ENCODE results near the gene SPATA31D1.
"Not testable (repeated sequence)": the region's sequence is repeated elsewhere in the genome, so short reads cannot be mapped to it uniquely, and the experiment has no call there.

SPATA31D1 gene

DNA sequence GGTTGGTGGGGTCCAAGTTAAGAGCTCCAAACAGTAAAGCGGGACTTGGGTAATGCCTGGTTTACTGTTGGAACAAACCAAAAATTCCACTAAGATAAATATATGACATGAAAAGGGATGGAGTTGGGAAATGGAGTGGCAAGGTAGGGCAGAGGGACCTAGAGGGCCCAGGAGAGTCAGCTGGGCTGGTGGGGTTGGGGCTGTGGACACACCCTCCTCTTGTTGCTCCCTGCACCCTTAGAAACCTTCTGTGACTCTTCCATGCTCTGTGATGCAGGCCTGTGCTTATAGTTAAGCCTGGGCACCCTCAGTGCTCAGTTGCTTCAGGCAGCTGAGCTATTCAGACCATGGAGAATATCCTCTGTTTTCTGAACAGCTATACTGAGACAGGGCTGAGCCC is at the start of gene SPATA31D1:
SPATA31D1 (plus strand) TSS at position 301 of the 400 bp plus-strand sequence; CDS start at position 348, 47 bp downstream.
- DNase-seq (ENCODE audit: low read depth in 1 of 2, low spot score in 1 of 2): not testable (repeated sequence)

- not testable (repeated sequence) for DNase-seq (ENCODE audit: low read depth in 1 of 2, low spot score in 1 of 2)
Measured at GRCh38 chr9:81943393-81943792, 45.2 kb upstream of the SPATA31D1 start, which contains the start of gene SPATA31D3. TSS of gene SPATA31D3 (plus strand) at chr9:81943500. CDS start at chr9:81943586, 86 bp downstream.

- DNase-seq (ENCODE audit: low read depth in 1 of 2, low spot score in 1 of 2): not testable (repeated sequence)
Measured at GRCh38 chr9:81948650-81949049, 39.9 kb upstream of the SPATA31D1 start.

GRCh38 chr9:81953096-81953495 is 35.5 kb upstream of the SPATA31D1 start:
- DNase-seq (ENCODE audit: low read depth in 1 of 2, low spot score in 1 of 2): no peak

DNA sequence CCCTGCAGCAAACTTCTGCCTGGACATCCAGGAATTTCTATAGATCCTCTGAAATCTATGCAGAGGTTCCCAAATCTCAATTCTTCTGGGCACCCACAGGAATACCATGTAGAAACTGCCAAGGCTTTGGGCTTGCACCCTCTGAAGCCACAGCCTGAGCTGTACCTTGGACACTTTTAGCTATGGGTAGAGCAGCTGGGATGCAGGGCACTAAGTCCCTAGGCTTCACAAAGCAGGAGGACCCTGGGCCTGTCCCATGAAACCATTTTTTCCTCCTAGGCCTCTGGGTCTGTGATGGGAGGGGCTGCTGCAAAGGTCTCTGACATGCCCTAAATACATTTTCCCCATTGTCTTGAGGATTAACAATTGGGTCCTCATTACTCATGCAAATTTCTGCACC is 32.9 kb upstream of the SPATA31D1 start:
- DNase-seq (ENCODE audit: low read depth in 1 of 2, low spot score in 1 of 2): no peak

- DNase-seq (ENCODE audit: low read depth in 1 of 2, low spot score in 1 of 2): no peak
Measured at GRCh38 chr9:81964218-81965171, 24.1 kb upstream of the SPATA31D1 start.

- DNase-seq (ENCODE audit: low read depth in 1 of 2, low spot score in 1 of 2): no peak
Measured at GRCh38 chr9:81968026-81968425, 20.5 kb upstream of the SPATA31D1 start.

DNA sequence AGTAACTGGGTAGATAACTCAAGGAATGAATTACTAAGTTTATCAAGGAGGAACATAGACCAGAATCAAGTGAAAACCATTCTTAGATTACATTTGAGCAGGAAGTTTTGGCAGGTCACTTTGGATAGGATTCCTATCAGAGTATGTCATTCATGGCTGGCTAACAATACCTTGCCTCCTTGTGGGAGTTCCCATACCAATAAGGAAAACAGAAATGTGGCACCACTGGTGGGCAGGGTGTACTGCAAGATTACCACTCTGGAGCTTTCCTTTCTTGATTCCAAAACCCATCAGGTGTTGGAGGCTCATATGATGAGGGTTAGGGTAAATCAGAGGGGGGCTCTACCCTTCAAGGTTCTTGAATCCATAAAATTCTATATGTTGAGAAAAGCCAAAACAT is 18.6 kb upstream of the SPATA31D1 start:
- DNase-seq (ENCODE audit: low read depth in 1 of 2, low spot score in 1 of 2): no peak

GRCh38 chr9:81971727-81972126 is 16.8 kb upstream of the SPATA31D1 start:
- DNase-seq (ENCODE audit: low read depth in 1 of 2, low spot score in 1 of 2): no peak

- DNase-seq (ENCODE audit: low read depth in 1 of 2, low spot score in 1 of 2): no peak
Measured at GRCh38 chr9:81974764-81975163, 13.8 kb upstream of the SPATA31D1 start.

- no peak for DNase-seq (ENCODE audit: low read depth in 1 of 2, low spot score in 1 of 2)
Measured at GRCh38 chr9:81976351-81976750, 12.2 kb upstream of the SPATA31D1 start.

- no peak for DNase-seq (ENCODE audit: low read depth in 1 of 2, low spot score in 1 of 2)
Measured at GRCh38 chr9:81979196-81979595, 9.4 kb upstream of the SPATA31D1 start.

DNA sequence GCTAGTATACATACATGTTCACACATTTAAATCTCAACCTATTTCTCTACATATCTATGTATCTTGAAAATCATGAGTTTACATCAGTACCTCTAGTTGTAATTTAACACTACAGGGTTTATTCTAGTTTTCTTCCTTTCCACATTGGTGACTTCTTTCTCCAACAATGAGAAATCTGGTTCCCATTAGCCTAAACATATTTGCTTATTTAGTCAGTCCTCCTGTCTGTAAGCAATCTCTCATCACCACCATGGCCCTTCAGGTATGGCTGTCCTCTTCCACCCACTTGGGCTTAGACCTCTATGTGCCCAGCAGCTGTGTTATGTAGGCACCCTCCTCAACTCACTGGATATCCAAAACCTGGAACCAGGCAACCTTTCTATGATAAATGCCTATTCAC is 8.0 kb upstream of the SPATA31D1 start:
- DNase-seq (ENCODE audit: low read depth in 1 of 2, low spot score in 1 of 2): no peak

DNA sequence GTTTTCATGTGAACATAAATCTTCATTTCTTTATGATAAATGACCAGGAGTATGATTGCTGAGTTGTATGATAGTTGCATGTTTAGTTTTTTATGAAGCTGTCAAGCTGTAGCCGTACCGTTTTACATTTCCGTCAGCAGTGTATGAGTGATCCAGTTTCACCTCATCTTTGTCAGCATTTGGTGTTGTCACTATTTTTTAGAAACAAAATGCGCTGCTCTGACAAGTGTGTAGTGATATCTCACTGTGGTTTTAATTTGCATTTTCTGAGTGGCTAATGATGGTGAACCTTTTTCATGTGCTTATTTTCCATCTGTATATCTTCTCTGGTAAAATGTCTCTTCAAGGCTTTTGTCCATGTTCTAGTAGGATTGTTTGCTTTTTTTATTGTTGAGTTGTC is 6.7 kb upstream of the SPATA31D1 start:
- DNase-seq (ENCODE audit: low read depth in 1 of 2, low spot score in 1 of 2): no peak

- no peak for DNase-seq (ENCODE audit: low read depth in 1 of 2, low spot score in 1 of 2)
Measured at GRCh38 chr9:81984928-81985327, 3.6 kb upstream of the SPATA31D1 start.

- no peak for DNase-seq (ENCODE audit: low read depth in 1 of 2, low spot score in 1 of 2)
Measured at GRCh38 chr9:81986051-81986450, 2.5 kb upstream of the SPATA31D1 start.

DNA sequence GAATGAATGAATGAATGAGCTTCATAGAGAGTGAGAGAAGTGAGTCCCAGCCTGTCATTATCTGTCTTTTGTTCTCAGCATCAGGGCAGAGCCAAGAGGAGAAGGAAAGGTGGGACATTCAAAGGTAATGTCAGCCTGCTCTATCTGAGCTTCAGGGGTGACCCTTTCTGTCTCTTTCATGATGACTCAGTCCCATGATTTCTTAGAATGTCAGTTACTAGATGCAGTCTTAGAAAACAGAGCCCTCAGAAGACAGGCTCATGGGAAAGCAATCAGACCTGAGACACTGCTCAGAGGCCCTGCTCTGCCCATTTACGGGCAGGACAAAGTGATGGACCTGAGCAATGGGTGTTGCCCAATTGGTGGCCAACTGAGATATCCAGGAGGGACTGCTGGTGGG is 1.1 kb downstream of the SPATA31D1 start:
- no peak for DNase-seq (ENCODE audit: low read depth in 1 of 2, low spot score in 1 of 2)

DNA sequence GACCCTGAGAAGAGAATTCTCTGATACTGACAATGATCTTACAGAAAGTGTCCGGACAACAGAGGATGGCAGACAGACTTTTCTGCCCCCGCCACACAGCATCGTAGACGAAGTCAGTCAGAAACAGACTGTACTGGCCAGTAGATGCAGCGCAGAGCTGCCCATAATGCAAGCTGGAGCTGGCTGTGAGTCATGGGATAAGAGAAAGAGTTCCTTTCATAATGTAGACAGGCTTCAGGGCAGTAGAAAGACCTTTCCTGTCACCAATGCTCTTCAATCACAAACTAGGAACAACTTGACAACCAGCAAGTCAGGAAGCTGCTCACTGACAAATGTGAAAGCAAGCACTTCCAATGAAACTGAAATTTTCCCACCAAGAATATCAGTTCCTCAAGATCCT is 5.1 kb downstream of the SPATA31D1 start:
- no peak for DNase-seq (ENCODE audit: low read depth in 1 of 2, low spot score in 1 of 2)

- no peak for DNase-seq (ENCODE audit: low read depth in 1 of 2, low spot score in 1 of 2)
Measured at GRCh38 chr9:81999806-82000205, 11.2 kb downstream of the SPATA31D1 start.

GRCh38 chr9:82010711-82011110 is 22.1 kb downstream of the SPATA31D1 start:
- no peak for DNase-seq (ENCODE audit: low read depth in 1 of 2, low spot score in 1 of 2)

GRCh38 chr9:82011133-82011532 is 22.6 kb downstream of the SPATA31D1 start:
- no peak for DNase-seq (ENCODE audit: low read depth in 1 of 2, low spot score in 1 of 2)

DNA sequence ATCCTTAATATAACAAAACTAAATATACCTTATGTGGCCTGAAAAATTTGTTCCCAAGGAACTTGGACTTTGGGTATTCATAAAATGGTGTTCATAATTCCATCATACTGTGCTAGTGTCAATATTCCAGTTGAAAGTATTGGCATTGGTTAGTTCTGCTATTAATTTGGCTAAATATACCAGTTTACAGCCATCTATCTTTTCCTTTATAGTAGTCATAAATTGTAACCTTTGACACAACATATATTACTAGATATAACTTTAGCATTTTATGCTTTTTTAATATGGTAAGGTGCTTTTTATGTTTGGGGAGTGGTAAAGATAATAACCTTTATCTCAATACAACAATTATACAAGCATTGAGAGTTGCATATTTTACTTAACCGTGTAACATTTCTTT is 23.7 kb downstream of the SPATA31D1 start:
- DNase-seq (ENCODE audit: low read depth in 1 of 2, low spot score in 1 of 2): no peak

- no peak for DNase-seq (ENCODE audit: low read depth in 1 of 2, low spot score in 1 of 2)
Measured at GRCh38 chr9:82020331-82020730, 31.8 kb downstream of the SPATA31D1 start.
